ENCODE measurements around the gene CLDN25. TPM values are rescaled to one million over a fixed set of nuclear protein-coding genes. Genes with fewer than 3 reads are reported as not detected.
"Not testable (repeated sequence)": the region's sequence is repeated elsewhere in the genome, so short reads cannot be mapped to it uniquely, and the experiment has no call there.

CLDN25 gene
- total RNA-seq, 1 donor from 2014 or later: not detected

DNA sequence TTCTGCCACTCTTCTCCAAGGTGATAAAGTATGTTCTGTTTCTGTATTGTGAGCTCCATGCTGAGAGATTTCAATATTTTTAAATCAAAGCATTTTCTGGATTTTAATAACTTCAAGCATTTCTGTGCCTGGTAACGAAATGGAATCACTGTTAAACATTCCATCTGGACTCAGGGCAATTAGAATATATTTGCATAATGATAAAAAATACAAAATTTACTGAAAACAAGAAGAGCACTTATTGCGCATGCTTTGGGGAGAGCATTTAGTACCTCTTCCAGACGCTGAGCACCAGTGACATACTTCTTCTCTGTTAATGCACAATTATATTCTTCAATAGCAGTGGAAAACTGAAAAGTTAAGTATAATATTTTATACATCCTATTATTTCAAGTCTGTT lies 19.4 kb upstream of the CLDN25 start:
- H3K27me3 ChIP-seq: no peaks in the 10 kb centered on the region
- TF ChIP-seq, protein P1, sequence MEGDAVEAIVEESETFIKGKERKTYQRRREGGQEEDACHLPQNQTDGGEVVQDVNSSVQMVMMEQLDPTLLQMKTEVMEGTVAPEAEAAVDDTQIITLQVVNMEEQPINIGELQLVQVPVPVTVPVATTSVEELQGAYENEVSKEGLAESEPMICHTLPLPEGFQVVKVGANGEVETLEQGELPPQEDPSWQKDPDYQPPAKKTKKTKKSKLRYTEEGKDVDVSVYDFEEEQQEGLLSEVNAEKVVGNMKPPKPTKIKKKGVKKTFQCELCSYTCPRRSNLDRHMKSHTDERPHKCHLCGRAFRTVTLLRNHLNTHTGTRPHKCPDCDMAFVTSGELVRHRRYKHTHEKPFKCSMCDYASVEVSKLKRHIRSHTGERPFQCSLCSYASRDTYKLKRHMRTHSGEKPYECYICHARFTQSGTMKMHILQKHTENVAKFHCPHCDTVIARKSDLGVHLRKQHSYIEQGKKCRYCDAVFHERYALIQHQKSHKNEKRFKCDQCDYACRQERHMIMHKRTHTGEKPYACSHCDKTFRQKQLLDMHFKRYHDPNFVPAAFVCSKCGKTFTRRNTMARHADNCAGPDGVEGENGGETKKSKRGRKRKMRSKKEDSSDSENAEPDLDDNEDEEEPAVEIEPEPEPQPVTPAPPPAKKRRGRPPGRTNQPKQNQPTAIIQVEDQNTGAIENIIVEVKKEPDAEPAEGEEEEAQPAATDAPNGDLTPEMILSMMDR (IDR thresholded peaks at IDR 0.05): no peak
- H3K27ac ChIP-seq: no peak overlapping the region
- no peaks in the 10 kb centered on the region for H3K9me3 ChIP-seq
- DNase-seq (no peak), ATAC-seq (no peak)
- H3K36me3 ChIP-seq: peaks cover 53% of the 10 kb centered on the region
- no peaks in the 10 kb centered on the region for H3K4me1 ChIP-seq
- intact Hi-C loops (cut with DNase I): no loop called here
- H3K4me3 ChIP-seq: no peak overlapping the region

DNA sequence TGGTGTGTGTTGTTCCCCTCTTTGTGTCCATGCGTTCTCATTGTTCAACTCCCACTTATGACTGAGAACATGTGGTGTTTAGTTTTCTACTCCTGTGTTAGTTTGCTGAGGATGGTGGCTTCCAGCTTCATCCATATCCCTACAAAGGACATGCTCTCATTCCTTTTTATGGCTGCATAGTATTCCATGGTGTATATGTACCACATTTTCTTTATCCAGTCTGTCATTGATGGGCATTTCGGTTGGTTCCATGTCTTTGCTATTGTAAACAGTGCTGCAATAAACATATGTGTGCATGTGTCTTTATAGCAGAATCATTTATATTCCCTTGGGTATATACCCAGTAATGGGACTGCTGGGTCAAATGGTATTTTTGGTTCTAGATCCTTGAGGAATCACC lies 16.6 kb upstream of the CLDN25 start:
- peaks cover 37% of the 10 kb centered on the region for H3K36me3 ChIP-seq
- H3K9me3 ChIP-seq; intact Hi-C loops (cut with DNase I); DNase-seq; H3K4me3 ChIP-seq; H3K27me3 ChIP-seq; H3K4me1 ChIP-seq; H3K27ac ChIP-seq; ATAC-seq: not testable (repeated sequence)

DNA sequence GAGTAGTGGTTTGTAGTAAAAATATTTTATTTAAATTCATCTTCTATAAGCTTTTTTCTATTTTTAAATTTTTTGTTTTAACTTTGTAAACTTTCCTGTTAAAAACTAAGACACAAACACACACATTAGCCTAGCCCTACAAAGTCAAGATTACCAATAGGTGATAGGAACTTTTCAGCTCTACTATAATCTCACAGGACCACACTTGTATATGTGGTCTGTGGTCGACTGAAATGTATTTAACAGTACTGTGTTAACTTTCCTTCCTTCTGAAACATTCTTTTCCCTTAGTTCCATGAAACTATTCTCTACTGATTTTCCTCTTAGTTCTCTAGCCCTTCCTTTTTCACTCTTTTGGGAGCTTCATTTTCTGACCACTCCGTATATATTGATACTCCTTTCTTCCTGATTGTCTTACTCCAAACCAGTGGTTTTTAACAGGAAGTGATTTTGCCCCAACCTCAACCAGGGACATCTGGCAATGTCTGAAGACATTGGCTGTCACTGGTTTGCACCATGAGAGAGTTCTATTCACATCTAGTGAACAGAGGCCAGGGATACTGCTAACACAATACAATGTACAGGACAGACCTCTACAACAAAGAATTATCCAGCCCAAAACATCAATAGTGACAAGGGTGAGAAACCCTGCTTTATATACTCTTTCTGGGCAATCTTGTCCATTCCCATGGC lies 14.9 kb upstream of the CLDN25 start:
- TF ChIP-seq, protein P1 (IDR thresholded peaks at IDR 0.05): no peak
- H3K36me3 ChIP-seq: peaks cover 32% of the 10 kb centered on the region
- no peaks in the 10 kb centered on the region for H3K9me3 ChIP-seq
- no peak overlapping the region for H3K4me3 ChIP-seq
- no peak overlapping the region for H3K27ac ChIP-seq
- no peaks in the 10 kb centered on the region for H3K27me3 ChIP-seq
- no peaks in the 10 kb centered on the region for H3K4me1 ChIP-seq
- DNase-seq (no peak), ATAC-seq (no peak)
- intact Hi-C loops (cut with DNase I): no loop called here

DNA sequence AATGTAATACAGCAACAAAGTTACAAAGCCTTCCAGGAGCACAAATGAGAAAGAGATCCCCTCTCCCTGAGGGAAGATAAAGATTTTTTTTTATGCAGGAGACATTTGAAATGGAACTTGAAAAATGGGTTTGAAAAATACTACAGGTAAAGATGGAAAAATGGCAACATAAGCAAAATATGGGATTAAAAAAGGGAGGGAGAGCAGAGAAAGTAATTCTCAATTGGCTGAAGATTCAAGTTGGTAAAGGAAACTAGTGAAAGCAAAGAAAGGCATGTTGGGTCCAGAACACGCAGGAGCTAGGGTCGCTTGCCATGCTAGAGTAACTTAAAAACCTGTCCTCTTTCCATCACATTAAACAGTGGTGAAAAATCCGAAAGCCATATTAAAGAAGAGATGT lies 7.6 kb upstream of the CLDN25 start:
- H3K4me1 ChIP-seq: peaks cover 11% of the 10 kb centered on the region
- TF ChIP-seq, protein P1 (IDR thresholded peaks at IDR 0.05): no peak
- peaks cover 22% of the 10 kb centered on the region for H3K36me3 ChIP-seq
- H3K9me3 ChIP-seq: no peaks in the 10 kb centered on the region
- intact Hi-C loops (cut with DNase I): no loop called here
- H3K4me3 ChIP-seq: peak overlapping the region; percentile 88
- DNase-seq (no peak), ATAC-seq (no peak)
- no peak overlapping the region for H3K27ac ChIP-seq
- no peaks in the 10 kb centered on the region for H3K27me3 ChIP-seq

DNA sequence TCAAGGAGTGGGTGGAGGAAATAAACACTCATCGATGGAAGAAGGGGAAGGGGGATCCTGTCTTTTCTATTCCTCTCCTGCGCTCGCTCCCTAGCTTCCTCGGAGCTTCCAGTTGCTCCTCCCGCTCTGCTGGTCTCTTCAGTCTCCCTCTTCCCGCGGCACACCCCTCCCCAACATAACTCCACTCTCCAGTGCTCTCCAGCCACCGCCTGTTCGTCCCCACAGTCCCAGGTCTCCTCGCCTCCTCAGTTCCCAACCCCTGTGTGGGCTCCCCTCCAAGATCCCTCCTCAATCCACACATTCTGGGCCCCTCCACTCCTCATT lies 6.5 kb upstream of the CLDN25 start:
- ATAC-seq: peak; percentile 52
- peak overlapping the region; percentile 82 for H3K27ac ChIP-seq
- no peak for DNase-seq

DNA sequence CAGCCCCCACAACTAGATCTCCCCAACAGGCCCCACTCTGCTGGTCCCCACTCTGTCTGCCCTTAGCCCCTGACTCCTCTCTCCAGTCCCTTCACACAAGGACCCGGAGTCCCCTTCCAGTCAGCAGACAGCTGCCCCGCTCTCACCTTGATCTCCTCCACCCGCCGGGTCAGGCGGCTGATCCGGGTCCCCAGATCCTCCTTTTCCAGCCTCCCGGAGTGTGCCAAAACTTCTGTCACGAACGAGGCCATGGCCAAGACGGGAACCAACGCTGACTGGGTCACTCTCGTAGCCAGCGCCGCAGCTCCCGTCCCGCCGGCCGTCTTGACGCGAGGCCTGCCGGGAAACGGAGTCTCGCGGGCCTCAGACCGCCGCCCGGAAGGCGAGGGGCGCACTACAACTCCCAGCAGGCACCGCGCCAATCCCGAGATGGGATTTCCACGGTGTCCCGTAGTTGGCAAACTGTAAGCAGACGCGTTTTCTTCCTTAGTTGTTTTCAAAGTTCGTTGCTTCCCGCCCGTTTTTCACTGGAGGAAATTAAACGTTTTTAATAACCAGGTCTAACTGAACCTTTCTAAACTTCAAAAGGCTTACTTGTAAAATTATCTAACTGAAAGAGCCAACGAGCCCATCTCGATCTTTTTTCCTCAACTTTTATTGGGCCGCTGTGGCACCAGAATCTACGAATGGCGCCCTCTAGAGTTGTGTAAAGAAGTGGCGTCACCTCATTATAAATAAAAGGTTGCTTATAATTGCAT lies 6.0 kb upstream of the CLDN25 start, which contains the start of gene ZW10:
Gene ZW10 (minus strand): TSS at position 277 of the 758 bp plus-strand sequence. CDS start 26 bp downstream, at position 251.
- Histone ChIP-seq H3K4me3 (peak within 1 kb of the TSS; percentile 88), H3K36me3 (peaks cover 6% of the 10 kb centered on the region), H3K4me1 (peaks cover 11% of the 10 kb centered on the region), H3K27ac (peak within 1 kb of the TSS; percentile 82), H3K9me3 (no peaks in the 10 kb centered on the region), H3K27me3 (no peaks in the 10 kb centered on the region)
- TF ChIP-seq, protein P1 (IDR thresholded peaks at IDR 0.05): peak; percentile 89
- peak; percentile 100 for ATAC-seq
- DNase-seq: peak; percentile 98
- intact Hi-C loops (cut with DNase I): no loop called here

More for the DNA sequence above, 6.5 kb upstream of the CLDN25 start:
- TF ChIP-seq, protein P1 (IDR thresholded peaks at IDR 0.05): no peak
- Histone ChIP-seq H3K9me3 (no peaks in the 10 kb centered on the region), H3K36me3 (peaks cover 11% of the 10 kb centered on the region), H3K27me3 (no peaks in the 10 kb centered on the region), H3K4me1 (peaks cover 11% of the 10 kb centered on the region), H3K4me3 (peak overlapping the region; percentile 88)
- intact Hi-C loops (cut with DNase I): no loop called here
